LNCAP (cell line): ENCODE measurements around the gene PPME1.

Source experiments
- TF ChIP-seq, protein P1 (sequence below): fragments of 450-650 bp; IDR thresholded peaks from 2 replicates; pipeline ENCODE4 v1.5.1; 2017; ENCODE audit warnings: mild to moderate bottlenecking

Gene PPME1

DNA sequence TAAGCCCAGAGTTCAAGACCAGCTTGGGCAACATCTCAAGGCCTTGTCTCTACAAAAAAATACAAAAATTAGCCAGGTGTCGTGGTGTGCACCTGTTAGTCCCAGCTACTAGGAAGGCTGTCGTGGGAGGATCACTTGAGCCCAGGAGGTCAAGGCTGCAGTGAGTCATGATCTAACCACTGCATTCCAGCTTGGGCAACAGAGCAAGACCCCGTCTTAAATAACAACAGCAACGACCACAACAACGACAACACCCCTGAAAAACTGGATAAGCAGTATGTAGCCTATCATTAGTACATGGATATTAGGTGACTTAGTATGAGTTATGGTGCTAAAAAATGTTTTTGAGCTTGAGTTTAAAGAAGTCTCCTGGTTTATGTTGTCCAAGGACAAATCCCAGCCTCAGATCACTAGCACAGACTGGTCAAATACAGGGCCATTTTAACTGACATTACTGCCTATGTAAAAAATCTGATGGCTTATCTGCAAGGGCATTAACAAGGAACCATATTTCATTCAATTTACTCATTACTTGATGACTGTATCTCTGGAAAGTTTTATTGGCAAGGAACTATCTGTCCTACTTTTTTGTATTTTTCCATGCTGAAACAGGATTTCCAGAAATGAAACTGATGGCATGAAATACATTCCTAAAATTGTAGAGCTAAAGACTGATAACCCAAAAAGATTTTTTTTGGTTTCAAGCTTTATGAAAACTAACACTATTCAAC lies 23.7 kb upstream of the PPME1 start:
- TF ChIP-seq, protein P1, sequence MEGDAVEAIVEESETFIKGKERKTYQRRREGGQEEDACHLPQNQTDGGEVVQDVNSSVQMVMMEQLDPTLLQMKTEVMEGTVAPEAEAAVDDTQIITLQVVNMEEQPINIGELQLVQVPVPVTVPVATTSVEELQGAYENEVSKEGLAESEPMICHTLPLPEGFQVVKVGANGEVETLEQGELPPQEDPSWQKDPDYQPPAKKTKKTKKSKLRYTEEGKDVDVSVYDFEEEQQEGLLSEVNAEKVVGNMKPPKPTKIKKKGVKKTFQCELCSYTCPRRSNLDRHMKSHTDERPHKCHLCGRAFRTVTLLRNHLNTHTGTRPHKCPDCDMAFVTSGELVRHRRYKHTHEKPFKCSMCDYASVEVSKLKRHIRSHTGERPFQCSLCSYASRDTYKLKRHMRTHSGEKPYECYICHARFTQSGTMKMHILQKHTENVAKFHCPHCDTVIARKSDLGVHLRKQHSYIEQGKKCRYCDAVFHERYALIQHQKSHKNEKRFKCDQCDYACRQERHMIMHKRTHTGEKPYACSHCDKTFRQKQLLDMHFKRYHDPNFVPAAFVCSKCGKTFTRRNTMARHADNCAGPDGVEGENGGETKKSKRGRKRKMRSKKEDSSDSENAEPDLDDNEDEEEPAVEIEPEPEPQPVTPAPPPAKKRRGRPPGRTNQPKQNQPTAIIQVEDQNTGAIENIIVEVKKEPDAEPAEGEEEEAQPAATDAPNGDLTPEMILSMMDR, result no peak

DNA sequence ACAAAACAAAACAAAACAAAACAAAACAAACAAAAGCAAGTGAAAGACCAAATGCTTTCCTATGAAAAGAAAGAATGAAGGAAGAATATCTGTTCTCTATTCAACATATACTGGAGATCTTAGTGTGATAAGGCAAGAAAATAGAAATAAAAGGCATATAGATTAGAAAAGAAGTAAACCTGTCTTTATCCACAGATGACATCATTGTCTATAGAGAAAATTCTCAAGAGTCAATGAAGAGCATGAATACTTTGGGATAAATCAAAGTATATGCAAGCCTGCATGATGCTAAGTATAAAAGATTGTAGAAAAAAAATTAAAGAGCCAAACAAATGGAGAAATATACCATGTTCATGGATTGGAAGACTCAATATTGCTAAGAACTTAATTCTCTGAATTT lies 17.9 kb upstream of the PPME1 start:
- TF ChIP-seq, protein P1, result no peak

DNA sequence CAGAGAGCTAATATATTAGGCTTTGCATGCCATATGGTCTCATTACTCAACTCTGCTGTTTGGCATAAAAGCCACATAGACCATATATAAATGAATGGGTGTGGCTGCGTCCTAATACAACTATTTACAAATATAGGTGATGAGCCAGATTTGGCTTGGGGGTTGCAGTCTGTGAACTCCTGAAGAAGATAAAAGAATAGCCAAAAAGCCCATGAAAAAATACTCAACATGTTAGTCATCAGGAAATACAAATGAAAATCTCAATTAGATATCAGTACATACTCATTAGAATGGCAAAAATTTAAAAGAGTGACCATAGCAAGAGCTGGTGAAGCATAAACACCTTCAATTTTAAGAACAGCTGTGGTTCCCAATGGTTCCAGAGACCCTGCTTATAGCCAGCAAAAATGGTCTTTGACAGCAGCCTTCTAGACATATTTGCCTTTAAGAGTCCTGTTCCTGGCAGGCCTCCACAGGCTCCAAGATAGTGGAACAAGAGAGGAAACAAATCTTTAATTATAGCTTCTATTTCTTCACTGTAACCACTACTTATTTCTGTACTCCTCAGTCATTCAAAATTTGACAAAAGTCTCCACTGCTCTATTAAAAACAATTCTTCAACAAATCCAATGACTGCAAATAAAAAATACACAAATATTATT lies 16.3 kb upstream of the PPME1 start:
- TF ChIP-seq, protein P1, result no peak

DNA sequence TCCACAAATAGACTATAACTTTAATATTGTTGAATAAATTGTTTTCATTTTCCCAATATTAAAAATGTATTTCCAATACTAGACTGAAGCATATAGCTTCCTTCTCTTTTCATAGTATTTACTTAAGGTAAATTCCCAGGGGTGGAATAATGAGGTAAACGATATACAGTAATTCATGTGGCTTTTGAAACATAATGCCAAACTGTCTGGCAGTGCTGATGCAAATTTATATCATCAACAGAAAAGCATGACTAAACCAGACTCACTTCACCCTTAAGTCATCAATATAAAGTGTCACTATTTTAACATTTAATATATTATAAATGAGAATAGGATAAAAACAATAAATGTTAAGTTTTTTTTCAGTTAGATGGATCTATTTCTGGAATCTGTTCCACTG lies 13.9 kb upstream of the PPME1 start:
- TF ChIP-seq, protein P1, result no peak

DNA sequence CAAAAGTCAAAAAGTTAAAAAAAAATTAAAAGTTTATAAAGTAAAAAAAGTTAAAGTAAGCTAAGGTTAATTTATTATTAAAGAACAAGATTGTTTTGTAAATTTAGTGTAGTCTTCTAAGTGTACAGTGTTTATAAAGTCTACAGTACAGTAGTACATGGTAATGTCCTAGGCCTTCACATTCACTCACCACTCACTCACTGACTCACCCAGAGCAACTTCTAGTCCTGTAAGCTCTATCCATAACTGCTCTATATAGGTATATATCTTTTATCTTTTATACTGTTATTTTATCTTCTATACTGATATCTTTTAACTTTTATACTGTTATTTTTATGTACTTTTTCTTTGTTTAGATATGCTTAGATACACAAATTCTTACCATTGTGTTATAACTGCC lies 11.4 kb upstream of the PPME1 start:
- TF ChIP-seq, protein P1, result no peak

DNA sequence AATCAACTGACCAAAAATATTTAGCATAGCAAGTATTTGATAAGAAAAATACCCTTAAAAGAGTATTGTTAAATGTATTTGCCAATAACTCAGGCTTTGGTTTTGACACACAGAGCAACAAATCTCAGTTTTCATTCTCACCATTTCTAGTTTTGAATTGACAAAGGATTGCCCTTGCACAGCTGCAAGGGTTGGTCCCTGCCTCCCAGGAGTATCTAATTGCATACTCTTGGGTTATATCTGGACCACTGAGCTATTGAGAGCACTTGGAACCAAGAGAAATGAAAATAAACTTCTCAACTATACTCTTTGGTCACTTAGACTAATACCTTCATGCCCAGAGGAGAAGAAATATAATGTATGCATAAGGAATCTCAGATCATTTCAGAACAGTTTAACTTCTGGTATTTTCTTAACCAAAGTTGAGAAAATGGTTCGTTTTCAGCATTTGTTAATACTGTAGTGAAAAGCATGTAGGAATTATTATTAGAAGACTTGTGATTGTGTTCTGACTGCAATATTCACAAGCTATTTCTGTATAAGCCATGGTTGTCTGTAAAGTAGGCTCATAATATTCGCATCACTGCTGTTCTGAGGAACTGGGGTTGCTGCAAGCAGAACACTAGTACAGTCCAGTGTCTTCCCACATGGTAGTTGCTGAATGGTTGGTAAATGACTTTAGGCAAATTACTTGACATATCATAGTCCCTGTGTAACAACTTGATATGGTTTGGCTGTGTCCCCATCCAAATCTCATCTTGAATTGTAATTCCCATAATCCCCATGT lies 8.2 kb upstream of the PPME1 start:
- TF ChIP-seq, protein P1, result no peak

DNA sequence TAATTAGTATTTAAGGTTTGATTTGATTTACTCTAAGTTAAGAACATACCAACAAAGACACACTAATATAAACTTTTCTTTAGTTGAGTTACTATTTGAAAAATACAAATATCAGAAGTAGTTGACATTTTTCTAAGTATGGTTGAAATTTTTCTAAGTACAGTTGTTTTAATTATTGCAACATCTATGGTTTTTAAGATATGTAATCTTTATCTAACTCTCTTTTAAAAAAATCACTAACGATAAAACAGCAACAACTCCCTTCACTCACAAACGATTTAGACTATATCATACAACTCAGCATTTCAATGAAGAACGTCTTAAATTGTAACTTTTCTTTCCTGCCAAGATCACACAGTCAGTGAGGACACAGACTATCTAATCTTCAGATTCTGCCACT lies 2.3 kb upstream of the PPME1 start:
- TF ChIP-seq, protein P1, result no peak
